ENCODE results near the gene ZNF473.

Gene ZNF473

DNA sequence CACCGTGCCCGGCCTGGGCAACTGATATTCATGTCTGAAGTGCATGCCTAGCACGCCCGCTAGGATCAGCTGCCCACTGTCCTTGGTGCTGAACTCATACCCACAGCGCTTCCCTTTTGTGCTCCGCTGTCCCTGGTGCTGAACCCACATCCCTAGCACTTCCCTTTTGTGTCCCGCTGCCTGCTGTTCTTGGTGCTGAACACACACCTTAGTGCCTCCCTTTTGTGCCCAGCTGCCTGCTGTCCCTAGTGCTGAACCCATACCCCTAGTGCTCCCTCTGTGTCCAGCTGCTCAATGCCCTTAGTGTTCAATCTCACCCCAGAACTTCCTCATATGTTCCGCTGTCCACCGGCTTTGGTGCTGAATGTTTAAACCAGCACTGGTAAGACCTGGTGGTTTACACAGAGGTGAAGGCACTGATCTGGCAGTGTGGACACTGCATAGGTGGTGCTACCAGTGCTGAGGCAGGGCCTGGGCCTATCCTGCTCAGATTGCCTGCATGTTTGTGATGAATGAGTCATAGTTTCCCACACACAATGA lies 38.6 kb upstream of the ZNF473 start:
- Histone ChIP-seq H3K27me3 (no peaks in the 10 kb centered on the region), H3K4me1 (ENCODE audit: control insufficient read depth in 1 of 2, insufficient read depth in 1 of 2, low read depth in 1 of 2, low read length in 1 of 2) (peaks cover 5 to 7% of the 10 kb centered on the region in 2 experiments), H3K4me3 (ENCODE audit: low read depth in 1 of 2, low read length in 1 of 2) (no peak overlapping the region), H3K36me3 (peaks cover 98% of the 10 kb centered on the region), H3K9me3 (no peaks in the 10 kb centered on the region), H3K27ac (no peak overlapping the region)
- TF ChIP-seq, protein P1, sequence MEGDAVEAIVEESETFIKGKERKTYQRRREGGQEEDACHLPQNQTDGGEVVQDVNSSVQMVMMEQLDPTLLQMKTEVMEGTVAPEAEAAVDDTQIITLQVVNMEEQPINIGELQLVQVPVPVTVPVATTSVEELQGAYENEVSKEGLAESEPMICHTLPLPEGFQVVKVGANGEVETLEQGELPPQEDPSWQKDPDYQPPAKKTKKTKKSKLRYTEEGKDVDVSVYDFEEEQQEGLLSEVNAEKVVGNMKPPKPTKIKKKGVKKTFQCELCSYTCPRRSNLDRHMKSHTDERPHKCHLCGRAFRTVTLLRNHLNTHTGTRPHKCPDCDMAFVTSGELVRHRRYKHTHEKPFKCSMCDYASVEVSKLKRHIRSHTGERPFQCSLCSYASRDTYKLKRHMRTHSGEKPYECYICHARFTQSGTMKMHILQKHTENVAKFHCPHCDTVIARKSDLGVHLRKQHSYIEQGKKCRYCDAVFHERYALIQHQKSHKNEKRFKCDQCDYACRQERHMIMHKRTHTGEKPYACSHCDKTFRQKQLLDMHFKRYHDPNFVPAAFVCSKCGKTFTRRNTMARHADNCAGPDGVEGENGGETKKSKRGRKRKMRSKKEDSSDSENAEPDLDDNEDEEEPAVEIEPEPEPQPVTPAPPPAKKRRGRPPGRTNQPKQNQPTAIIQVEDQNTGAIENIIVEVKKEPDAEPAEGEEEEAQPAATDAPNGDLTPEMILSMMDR (IDR thresholded peaks at IDR 0.05) = peak; percentile 33

DNA sequence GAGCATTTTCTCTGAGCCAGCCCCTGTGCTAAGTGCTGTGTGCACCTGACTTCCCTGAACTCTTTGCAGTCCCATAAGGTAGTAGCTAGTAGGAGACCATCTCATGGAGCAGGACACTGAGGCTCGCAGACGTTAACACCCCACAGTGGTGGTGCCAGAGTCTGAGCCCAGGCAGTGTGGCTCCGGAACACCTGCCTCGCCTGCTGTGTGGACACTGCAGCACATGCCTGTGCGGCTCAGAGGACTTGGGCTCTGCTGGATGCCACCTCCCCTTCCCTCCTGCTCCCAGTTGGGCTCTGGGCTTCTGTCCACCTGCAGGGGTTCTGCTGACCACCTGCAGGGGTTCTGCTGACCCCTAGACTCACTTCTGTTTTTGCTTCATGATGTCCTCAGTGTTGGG lies 37.8 kb upstream of the ZNF473 start:
- H3K36me3 ChIP-seq = peaks cover 100% of the 10 kb centered on the region
- H3K9me3 ChIP-seq = no peaks in the 10 kb centered on the region
- TF ChIP-seq, protein P1 (IDR thresholded peaks at IDR 0.05) = no peak
- H3K4me1 ChIP-seq (ENCODE audit: control insufficient read depth in 1 of 2, insufficient read depth in 1 of 2, low read depth in 1 of 2, low read length in 1 of 2) = peaks cover 5 to 7% of the 10 kb centered on the region in 2 experiments
- H3K27ac ChIP-seq = no peak overlapping the region
- H3K4me3 ChIP-seq (ENCODE audit: low read depth in 1 of 2, low read length in 1 of 2) = no peak overlapping the region
- no peaks in the 10 kb centered on the region for H3K27me3 ChIP-seq

DNA sequence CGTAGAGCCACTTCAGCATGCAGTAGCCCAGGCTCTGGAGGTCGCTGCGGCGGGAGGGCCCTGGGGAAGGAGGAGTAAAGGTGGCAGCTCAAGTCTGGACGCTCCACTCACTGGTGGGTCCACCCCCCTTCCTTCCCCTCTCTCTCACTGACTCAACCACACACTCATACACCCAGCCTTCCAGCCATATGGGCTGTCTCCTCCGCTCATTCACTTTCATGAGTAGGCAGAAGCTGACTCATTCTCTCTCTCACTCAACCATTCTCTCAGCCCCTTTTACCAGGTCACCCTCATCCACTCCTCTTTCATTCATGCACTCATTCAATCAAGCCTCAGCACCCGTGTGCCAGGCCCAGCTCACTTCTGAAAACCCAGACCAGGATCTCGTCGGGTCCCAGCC lies 37.4 kb upstream of the ZNF473 start:
- Histone ChIP-seq H3K27me3 (no peaks in the 10 kb centered on the region), H3K4me3 (ENCODE audit: low read depth in 1 of 2, low read length in 1 of 2) (no peak overlapping the region), H3K36me3 (peaks cover 100% of the 10 kb centered on the region), H3K4me1 (ENCODE audit: control insufficient read depth in 1 of 2, insufficient read depth in 1 of 2, low read depth in 1 of 2, low read length in 1 of 2) (peaks cover 5 to 7% of the 10 kb centered on the region in 2 experiments), H3K9me3 (no peaks in the 10 kb centered on the region), H3K27ac (no peak overlapping the region)
- TF ChIP-seq, protein P1 (IDR thresholded peaks at IDR 0.05) = no peak

DNA sequence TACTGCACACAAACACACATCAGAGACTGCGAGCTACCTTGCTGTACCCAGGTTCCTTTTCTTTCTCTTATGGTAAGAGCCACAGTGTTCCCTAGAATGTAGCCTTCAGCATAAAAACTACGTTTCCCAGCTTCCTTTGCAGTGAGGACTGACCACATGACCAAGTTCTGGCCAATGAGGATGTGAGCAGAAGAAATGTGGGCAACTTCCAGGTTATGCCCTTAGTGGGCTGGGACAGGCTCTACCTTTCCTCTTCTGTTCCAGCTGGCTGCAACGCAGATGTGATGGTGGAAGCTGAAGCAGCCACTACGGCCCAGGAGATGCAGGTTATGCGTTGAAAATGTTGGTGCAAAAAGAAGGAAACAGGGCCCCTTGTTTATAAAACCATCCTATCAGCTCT lies 28.1 kb upstream of the ZNF473 start:
- Histone ChIP-seq H3K27ac (no peak overlapping the region), H3K4me1 (ENCODE audit: control insufficient read depth in 1 of 2, insufficient read depth in 1 of 2, low read depth in 1 of 2, low read length in 1 of 2) (no peaks in the 10 kb centered on the region), H3K36me3 (peaks cover 100% of the 10 kb centered on the region), H3K27me3 (no peaks in the 10 kb centered on the region), H3K4me3 (ENCODE audit: low read depth in 1 of 2, low read length in 1 of 2) (no peak overlapping the region), H3K9me3 (no peaks in the 10 kb centered on the region)
- TF ChIP-seq, protein P1 (IDR thresholded peaks at IDR 0.05) = no peak

DNA sequence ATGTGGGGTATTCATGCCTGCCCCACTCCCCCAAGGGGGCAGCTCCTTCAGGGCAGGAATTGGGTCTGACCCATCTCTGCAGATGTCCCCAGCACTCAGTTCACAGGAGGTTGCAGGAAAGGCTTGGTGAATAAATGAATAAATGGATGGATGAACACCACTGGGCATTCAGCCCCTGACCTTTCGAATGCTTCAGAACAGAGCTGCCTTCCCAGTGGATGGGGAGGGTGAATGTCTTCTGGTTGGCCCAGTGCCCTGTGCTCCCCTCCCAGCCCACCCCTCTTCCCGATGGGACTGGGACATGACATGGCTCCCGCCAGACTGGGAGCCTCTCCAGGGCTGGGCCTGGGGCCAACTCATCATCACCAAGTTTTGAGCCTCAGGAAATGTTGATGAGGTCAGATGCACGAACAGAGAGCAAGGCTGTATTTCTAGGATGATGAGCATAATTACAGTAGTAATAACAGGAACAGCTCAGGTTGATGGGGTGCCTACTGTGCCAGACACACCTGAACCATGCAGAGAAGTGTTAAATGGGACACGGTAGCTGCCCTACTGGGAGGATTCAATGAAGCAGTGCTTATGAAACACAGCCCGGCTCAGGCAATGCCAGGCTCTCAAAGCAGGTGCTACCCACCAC lies 26.3 kb upstream of the ZNF473 start:
- Histone ChIP-seq H3K4me3 (ENCODE audit: low read depth in 1 of 2, low read length in 1 of 2) (no peak overlapping the region), H3K9me3 (no peaks in the 10 kb centered on the region), H3K36me3 (peaks cover 100% of the 10 kb centered on the region), H3K4me1 (ENCODE audit: control insufficient read depth in 1 of 2, insufficient read depth in 1 of 2, low read depth in 1 of 2, low read length in 1 of 2) (no peaks in the 10 kb centered on the region), H3K27ac (no peak overlapping the region), H3K27me3 (no peaks in the 10 kb centered on the region)
- TF ChIP-seq, protein P1 (IDR thresholded peaks at IDR 0.05) = no peak

Data from neutrophil (primary cell).